Hepatocyte (in vitro differentiated cells): ENCODE measurements around the gene TSPYL1.

Experiments used
- CTCF ChIP-seq: fragments of 200-600 bp; sonication (generic); IDR thresholded peaks from 2 replicates; pipeline ENCODE4 v1.5.1; 2016; ENCODE audit warnings: antibody characterized with exemption, mild to moderate bottlenecking; ENCODE audit not compliant: poor library complexity
- EZH2 ChIP-seq: fragments of 200-600 bp; sonication (generic); IDR thresholded peaks from 2 replicates; pipeline ENCODE4 v1.6.1; 2016; ENCODE audit warnings: antibody characterized with exemption, mild to moderate bottlenecking, borderline replicate concordance
- EZH2phosphoT487 ChIP-seq: fragments of 200-600 bp; sonication (generic); IDR thresholded peaks from one replicate; pipeline ENCODE4 v1.6.1; 2018; ENCODE audit warnings: antibody characterized with exemption, mild to moderate bottlenecking, low read depth, moderate library complexity; ENCODE audit not compliant: unreplicated experiment, severe bottlenecking

- TF ChIP-seq CTCF (no peak), EZH2 (no peak), EZH2phosphoT487 (no peak)
Observed at GRCh38 chr6:116280933-116281316, 1.2 kb upstream of the TSPYL1 start.
